Measurements from ENCODE around the gene ARHGEF7. TPM values are rescaled to one million over a fixed set of nuclear protein-coding genes. Genes with fewer than 3 reads are reported as not detected.

Gene ARHGEF7
- total RNA-seq, 2 donors from 2014 or later = 117 to 152 TPM

- Histone ChIP-seq H3K36me3 (no peaks in the 10 kb centered on the region), H3K9me3 (no peaks in the 10 kb centered on the region), H3K27ac (no peak overlapping the region), H3K4me3 (no peak overlapping the region), H3K4me1 (ENCODE audit: control insufficient read depth in 1 of 2, low read depth in 2 of 2) (peaks cover 2 to 95% of the 10 kb centered on the region in 2 donors), H3K27me3 (replicated peaks; ENCODE audit: insufficient read depth) (no peaks in the 10 kb centered on the region)
- no peak for ATAC-seq (ENCODE audit: insufficient number of reproducible peaks, low FRiP score, low read depth)
- TF ChIP-seq CTCF (IDR thresholded peaks at IDR 0.05) = no peak
- DNase-seq (ENCODE audit: low spot score) = no peak
Observed at GRCh38 chr13:111161601-111162600, 46.8 kb downstream of the ARHGEF7 start.

- no peaks in the 10 kb centered on the region for H3K36me3 ChIP-seq
- H3K4me3 ChIP-seq = no peak overlapping the region
- ATAC-seq (ENCODE audit: insufficient number of reproducible peaks, low FRiP score, low read depth) (no peak), DNase-seq (ENCODE audit: low spot score) (no peak)
- H3K27ac ChIP-seq = no peak overlapping the region
- no peaks in the 10 kb centered on the region for H3K27me3 ChIP-seq (replicated peaks; ENCODE audit: insufficient read depth)
- H3K9me3 ChIP-seq = no peaks in the 10 kb centered on the region
- peaks cover 0 to 88% of the 10 kb centered on the region in 2 donors for H3K4me1 ChIP-seq (ENCODE audit: control insufficient read depth in 1 of 2, low read depth in 2 of 2)
- no peak for TF ChIP-seq CTCF (IDR thresholded peaks at IDR 0.05)
Observed at GRCh38 chr13:111165241-111166010, 50.3 kb downstream of the ARHGEF7 start.

GRCh38 chr13:111166882-111167675 is 52.0 kb downstream of the ARHGEF7 start:
- ATAC-seq (ENCODE audit: insufficient number of reproducible peaks, low FRiP score, low read depth) = no peak
- no peak for TF ChIP-seq CTCF (IDR thresholded peaks at IDR 0.05)
- peaks cover 0 to 88% of the 10 kb centered on the region in 2 donors for H3K4me1 ChIP-seq (ENCODE audit: control insufficient read depth in 1 of 2, low read depth in 2 of 2)
- H3K4me3 ChIP-seq = no peak overlapping the region
- no peaks in the 10 kb centered on the region for H3K27me3 ChIP-seq (replicated peaks; ENCODE audit: insufficient read depth)
- no peak for DNase-seq (ENCODE audit: low spot score)
- H3K36me3 ChIP-seq = no peaks in the 10 kb centered on the region
- no peak overlapping the region for H3K27ac ChIP-seq
- H3K9me3 ChIP-seq = no peaks in the 10 kb centered on the region

- no peak for TF ChIP-seq CTCF (IDR thresholded peaks at IDR 0.05)
- ATAC-seq (ENCODE audit: insufficient number of reproducible peaks, low FRiP score, low read depth) (no peak), DNase-seq (ENCODE audit: low spot score) (no peak)
- H3K4me1 ChIP-seq (ENCODE audit: control insufficient read depth in 1 of 2, low read depth in 2 of 2) = peaks cover 0 to 88% of the 10 kb centered on the region in 2 donors
- H3K4me3 ChIP-seq = no peak overlapping the region
- H3K27me3 ChIP-seq (replicated peaks; ENCODE audit: insufficient read depth) = no peaks in the 10 kb centered on the region
- no peaks in the 10 kb centered on the region for H3K9me3 ChIP-seq
- H3K36me3 ChIP-seq = no peaks in the 10 kb centered on the region
- H3K27ac ChIP-seq = no peak overlapping the region
Observed at GRCh38 chr13:111168107-111168506, 53.0 kb downstream of the ARHGEF7 start.

Data from thoracic aorta (tissue), 2 donors.